ENCODE data around the gene DENND2D. TPM values are rescaled to one million over a fixed set of nuclear protein-coding genes. Genes with fewer than 3 reads are reported as not detected.
A peak's percentile ranks its signal among the peaks of the same experiment; 100 is the strongest.

The DENND2D gene
- total RNA-seq, 1 experiment from 2014 or later: 0.11 TPM

DNA sequence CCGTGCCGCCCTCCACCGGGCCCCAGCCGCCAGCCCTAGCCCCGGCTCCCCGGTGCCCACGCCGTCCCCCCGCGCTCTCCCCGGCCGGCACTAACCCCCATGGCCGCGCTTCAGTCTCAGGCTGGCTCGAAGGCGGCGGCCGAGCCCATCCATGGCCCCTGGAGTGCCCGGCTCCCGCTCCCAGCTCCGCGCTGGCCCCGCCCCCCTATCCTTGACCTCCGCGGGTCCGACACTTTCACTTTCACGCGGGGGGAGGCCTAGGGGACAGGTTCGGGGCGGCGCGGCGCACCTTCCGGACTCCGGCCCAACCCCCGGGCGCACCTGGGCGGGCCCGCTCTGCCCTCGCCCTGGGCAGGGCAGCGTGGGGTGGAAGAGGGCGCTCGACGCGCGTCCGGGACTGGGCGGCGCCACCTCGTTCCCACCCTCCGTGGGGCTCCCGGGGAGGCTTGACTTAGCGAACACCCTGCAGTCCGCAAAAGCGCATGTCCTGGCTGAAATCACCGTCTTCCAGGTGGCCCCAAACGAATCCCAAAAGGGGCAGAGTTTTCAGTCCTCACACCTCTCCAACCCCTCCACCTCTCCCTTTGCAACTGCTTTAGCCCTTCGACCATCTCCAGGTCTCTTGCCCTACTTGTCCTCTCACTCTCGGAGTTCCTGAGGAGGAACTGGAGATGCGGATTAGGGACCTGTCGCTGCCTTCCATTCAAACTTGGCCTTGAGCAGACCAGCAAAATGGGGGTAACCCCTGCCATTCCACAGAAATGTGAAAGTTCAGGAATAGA is 3.9 kb upstream of the DENND2D start:
- Histone ChIP-seq H4K5ac (ENCODE audit: insufficient read length, low read depth, low read length) (no peak overlapping the region), H3K18ac (ENCODE audit: insufficient read length, low read depth, low read length) (peak overlapping the region; percentile 11), H3K27ac (ENCODE audit: insufficient read length, low read depth, low read length) (no peak overlapping the region), H4K20me1 (ENCODE audit: control insufficient read depth, insufficient read depth, insufficient read length) (no peaks in the 10 kb centered on the region), H2BK5ac (ENCODE audit: insufficient read length, low read length) (no peak overlapping the region), H3K23ac (ENCODE audit: insufficient read length, low read depth, low read length) (no peak overlapping the region), H2BK15ac (ENCODE audit: low read depth, low read length) (no peak overlapping the region), H4K91ac (ENCODE audit: insufficient read length, low read depth, low read length) (no peak overlapping the region), H2BK120ac (ENCODE audit: low read depth, low read length, poor library complexity, severe bottlenecking) (no peak overlapping the region), H3K9me3 (ENCODE audit: control insufficient read depth, low read depth, low read length) (no peaks in the 10 kb centered on the region), H3K23me2 (ENCODE audit: insufficient read length, low read depth, low read length, poor library complexity, severe bottlenecking) (no peaks in the 10 kb centered on the region), H3T11ph (ENCODE audit: low read length) (no peak overlapping the region), H2AK5ac (ENCODE audit: insufficient read length, low read length) (no peak overlapping the region), H3K79me1 (ENCODE audit: insufficient read depth, low read depth, low read length, poor library complexity, severe bottlenecking) (no peaks in the 10 kb centered on the region), H3K14ac (ENCODE audit: insufficient read depth, low read length) (peak overlapping the region; percentile 25), H3K4me2 (ENCODE audit: insufficient read depth, insufficient read length, low read length) (no peak overlapping the region), H4K8ac (replicated peaks; ENCODE audit: insufficient read length, low read depth, low read length) (no peak overlapping the region), H3K4ac (ENCODE audit: low read depth, low read length) (no peak overlapping the region), H3K27me3 (ENCODE audit: insufficient read depth, low read length) (no peaks in the 10 kb centered on the region), H3K79me2 (ENCODE audit: insufficient read depth, low read length) (no peaks in the 10 kb centered on the region), H3K9ac (ENCODE audit: extremely low read depth, insufficient read length, low read length) (no peak overlapping the region), H2AFZ (ENCODE audit: low read length) (no peak overlapping the region), H2BK20ac (ENCODE audit: low read depth, low read length, poor library complexity, severe bottlenecking) (no peak overlapping the region), H2BK12ac (ENCODE audit: insufficient read length, low read depth, low read length) (no peak overlapping the region), H3K4me1 (ENCODE audit: insufficient read depth, low read length) (no peaks in the 10 kb centered on the region), H3K56ac (ENCODE audit: insufficient read length, low read depth, low read length) (no peak overlapping the region)
- no CpG with 5 or more reads among the region's 61 CpGs for WGBS (ENCODE audit: extremely low coverage, insufficient read length, low lambda C conversion rate)
- peaks cover 13% of the 10 kb centered on the region for H3K27me3 Mint-ChIP-seq (ENCODE audit: low read depth)
- H3K4me1 Mint-ChIP-seq: peaks cover 7 to 15% of the 10 kb centered on the region in 2 experiments
- peak overlapping the region in 2 of 3 experiments; percentile 23 to 82; a peak in 2 of 7 replicates for H3K27ac Mint-ChIP-seq
- peaks cover 0 to 2% (median 0%) of the 10 kb centered on the region in 3 experiments; a peak in 1 of 7 replicates for H3K36me3 Mint-ChIP-seq (ENCODE audit: insufficient read depth in 1 of 3, low read depth in 3 of 3)
- H3K9me3 Mint-ChIP-seq: peaks cover 0 to 2% of the 10 kb centered on the region in 2 experiments; a peak in 1 of 5 replicates
- peak overlapping the region in 1 of 2 experiments; percentile 69; a peak in 3 of 5 replicates for H3K4me3 Mint-ChIP-seq
- TF ChIP-seq, protein P1, sequence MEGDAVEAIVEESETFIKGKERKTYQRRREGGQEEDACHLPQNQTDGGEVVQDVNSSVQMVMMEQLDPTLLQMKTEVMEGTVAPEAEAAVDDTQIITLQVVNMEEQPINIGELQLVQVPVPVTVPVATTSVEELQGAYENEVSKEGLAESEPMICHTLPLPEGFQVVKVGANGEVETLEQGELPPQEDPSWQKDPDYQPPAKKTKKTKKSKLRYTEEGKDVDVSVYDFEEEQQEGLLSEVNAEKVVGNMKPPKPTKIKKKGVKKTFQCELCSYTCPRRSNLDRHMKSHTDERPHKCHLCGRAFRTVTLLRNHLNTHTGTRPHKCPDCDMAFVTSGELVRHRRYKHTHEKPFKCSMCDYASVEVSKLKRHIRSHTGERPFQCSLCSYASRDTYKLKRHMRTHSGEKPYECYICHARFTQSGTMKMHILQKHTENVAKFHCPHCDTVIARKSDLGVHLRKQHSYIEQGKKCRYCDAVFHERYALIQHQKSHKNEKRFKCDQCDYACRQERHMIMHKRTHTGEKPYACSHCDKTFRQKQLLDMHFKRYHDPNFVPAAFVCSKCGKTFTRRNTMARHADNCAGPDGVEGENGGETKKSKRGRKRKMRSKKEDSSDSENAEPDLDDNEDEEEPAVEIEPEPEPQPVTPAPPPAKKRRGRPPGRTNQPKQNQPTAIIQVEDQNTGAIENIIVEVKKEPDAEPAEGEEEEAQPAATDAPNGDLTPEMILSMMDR (conservative IDR thresholded peaks at IDR 0.05): no peak
- DNase-seq: no peak

Measured in H9 (cell line).